Testis (tissue), 2 donors: ENCODE results near the gene FAM161B.

ENCODE experiments used
- CTCF ChIP-seq, 3 experiments: fragments of 450-650 bp in 2 of 3; fragments of 200-600 bp in 1 of 3; sonication (generic) in 1 of 3; IDR thresholded peaks; one replicate each; pipeline ENCODE4 v1.5.1; 2016 to 2019; ENCODE audit warnings: antibody characterized with exemption in 3 of 3, mild to moderate bottlenecking in 2 of 3, moderate library complexity in 1 of 3
- POLR2A ChIP-seq: fragments of 450-650 bp; IDR thresholded peaks from one replicate; pipeline ENCODE4 v1.6.1; 2017; ENCODE audit warnings: antibody characterized with exemption, mild to moderate bottlenecking, moderate library complexity

- TF ChIP-seq CTCF (IDR thresholded peaks at IDR 0.05) (no peak), POLR2A (no peak)
Observed at GRCh38 chr14:73996731-73997107, 46.8 kb upstream of the FAM161B start.
